H9 (cell line): Measurements from ENCODE around the gene MMEL1. TPM values are rescaled to one million over a fixed set of nuclear protein-coding genes. Genes with fewer than 3 reads are reported as not detected.

ENCODE experiments used
- DNase-seq: peaks from one replicate; pipeline ENCODE4 v3.0.0-alpha.2; 2017
- H2AFZ ChIP-seq: one replicate; pipeline ENCODE4 v1.6.1; 2013; ENCODE audit warnings: mild to moderate bottlenecking, low read length, control low read depth, moderate library complexity
- H2AK5ac ChIP-seq: 2 replicates; pipeline ENCODE4 v1.6.1; 2013; ENCODE audit warnings: low read length, control low read depth, mixed read lengths; ENCODE audit not compliant: insufficient read length
- H2BK120ac ChIP-seq: one replicate; pipeline ENCODE4 v1.6.1; 2013; ENCODE audit warnings: low read depth, mild to moderate bottlenecking, low read length, control low read depth, inconsistent platforms; ENCODE audit not compliant: poor library complexity, severe bottlenecking
- H2BK12ac ChIP-seq: 2 replicates; pipeline ENCODE4 v1.6.1; 2013; ENCODE audit warnings: low read length, control low read depth, mixed read lengths, low read depth; ENCODE audit not compliant: insufficient read length
- H2BK15ac ChIP-seq: 2 replicates; pipeline ENCODE4 v1.6.1; 2013; ENCODE audit warnings: low read depth, low read length, control low read depth
- H2BK20ac ChIP-seq: one replicate; pipeline ENCODE4 v1.6.1; 2013; ENCODE audit warnings: low read depth, mild to moderate bottlenecking, low read length, control low read depth, inconsistent platforms; ENCODE audit not compliant: poor library complexity, severe bottlenecking
- H2BK5ac ChIP-seq: 2 replicates; pipeline ENCODE4 v1.6.1; 2013; ENCODE audit warnings: low read length, control low read depth, mixed read lengths; ENCODE audit not compliant: insufficient read length
- H3K14ac ChIP-seq: 2 replicates; pipeline ENCODE4 v1.6.1; 2013; ENCODE audit warnings: low read length, control low read depth; ENCODE audit not compliant: insufficient read depth
- H3K18ac ChIP-seq: 2 replicates; pipeline ENCODE4 v1.6.1; 2013; ENCODE audit warnings: low read depth, mild to moderate bottlenecking, mixed read lengths, low read length, control low read depth; ENCODE audit not compliant: insufficient read length
- H3K23ac ChIP-seq: 2 replicates; pipeline ENCODE4 v1.6.1; 2013; ENCODE audit warnings: low read length, control low read depth, mixed read lengths, low read depth; ENCODE audit not compliant: insufficient read length
- H3K23me2 ChIP-seq: 2 replicates; pipeline ENCODE4 v1.6.1; 2013; ENCODE audit warnings: low read depth, mild to moderate bottlenecking, mixed read lengths, low read length, control low read depth; ENCODE audit not compliant: insufficient read length, poor library complexity, severe bottlenecking
- H3K27ac ChIP-seq: 2 replicates; pipeline ENCODE4 v1.5.1; 2013; ENCODE audit warnings: low read length, control low read depth, mixed read lengths, low read depth; ENCODE audit not compliant: insufficient read length
- H3K27me3 ChIP-seq: 2 replicates; pipeline ENCODE4 v1.6.1; 2013; ENCODE audit warnings: low read length, control low read depth, inconsistent platforms; ENCODE audit not compliant: insufficient read depth
- H3K4ac ChIP-seq: 2 replicates; pipeline ENCODE4 v1.6.1; 2013; ENCODE audit warnings: low read depth, mild to moderate bottlenecking, control low read depth, inconsistent platforms, low read length, moderate library complexity
- H3K4me1 ChIP-seq: 2 replicates; pipeline ENCODE4 v1.6.1; 2013; ENCODE audit warnings: low read length, control low read depth, inconsistent platforms; ENCODE audit not compliant: insufficient read depth
- H3K4me2 ChIP-seq: 2 replicates; pipeline ENCODE4 v1.6.1; 2013; ENCODE audit warnings: low read length, control low read depth, mixed read lengths; ENCODE audit not compliant: insufficient read length, insufficient read depth
- H3K56ac ChIP-seq: 2 replicates; pipeline ENCODE4 v1.6.1; 2013; ENCODE audit warnings: low read depth, mild to moderate bottlenecking, mixed read lengths, low read length, control low read depth; ENCODE audit not compliant: insufficient read length
- H3K79me1 ChIP-seq: 2 replicates; pipeline ENCODE4 v1.6.1; 2013; ENCODE audit warnings: low read depth, mild to moderate bottlenecking, moderate library complexity, low read length, control low read depth, inconsistent platforms; ENCODE audit not compliant: insufficient read depth, poor library complexity, severe bottlenecking
- H3K79me2 ChIP-seq: 2 replicates; pipeline ENCODE4 v1.6.1; 2013; ENCODE audit warnings: low read length, control low read depth, inconsistent platforms; ENCODE audit not compliant: insufficient read depth
- H3K9ac ChIP-seq: 2 replicates; pipeline ENCODE4 v1.6.1; 2013; ENCODE audit warnings: low read length, control low read depth, mixed read lengths; ENCODE audit not compliant: insufficient read length; ENCODE audit errors: extremely low read depth
- H3K9me3 ChIP-seq: one replicate; pipeline ENCODE4 v1.6.1; 2013; ENCODE audit warnings: low read depth, low read length, inconsistent platforms; ENCODE audit not compliant: control insufficient read depth
- H3T11ph ChIP-seq: one replicate; pipeline ENCODE4 v1.6.1; 2013; ENCODE audit warnings: mild to moderate bottlenecking, low read length, control low read depth, inconsistent platforms
- H4K20me1 ChIP-seq: one replicate; pipeline ENCODE4 v1.6.1; 2013; ENCODE audit not compliant: control insufficient read depth, insufficient read length, insufficient read depth
- H4K5ac ChIP-seq: 2 replicates; pipeline ENCODE4 v1.6.1; 2013; ENCODE audit warnings: low read depth, mild to moderate bottlenecking, mixed read lengths, low read length, control low read depth; ENCODE audit not compliant: insufficient read length
- H4K8ac ChIP-seq: replicated peaks from 2 replicates; pipeline ENCODE4 v1.6.1; 2013; ENCODE audit warnings: low read length, control low read depth, mixed read lengths, low read depth; ENCODE audit not compliant: insufficient read length
- H4K91ac ChIP-seq: 2 replicates; pipeline ENCODE4 v1.6.1; 2013; ENCODE audit warnings: low read depth, mild to moderate bottlenecking, moderate library complexity, mixed read lengths, low read length, control low read depth; ENCODE audit not compliant: insufficient read length
- H3K27ac Mint-ChIP-seq, 3 experiments: 2 replicates in 2 of 3; 3 replicates in 1 of 3; pipeline ENCODE4 v1.8.0; 2020 to 2021; ENCODE audit warnings: mixed read lengths in 3 of 3, mild to moderate bottlenecking in 1 of 3, moderate library complexity in 1 of 3
- H3K27me3 Mint-ChIP-seq: 2 replicates; pipeline ENCODE4 v1.8.0; 2021; ENCODE audit warnings: low read depth, mild to moderate bottlenecking, moderate library complexity, mixed read lengths
- H3K36me3 Mint-ChIP-seq, 3 experiments: 2 replicates in 2 of 3; 3 replicates in 1 of 3; pipeline ENCODE4 v1.8.0; 2020 to 2021; ENCODE audit warnings: low read depth in 3 of 3, mixed read lengths in 3 of 3; ENCODE audit not compliant: insufficient read depth in 1 of 3
- H3K4me1 Mint-ChIP-seq, 2 experiments: 2 replicates each; pipeline ENCODE4 v1.8.0; 2020; ENCODE audit warnings: mixed read lengths in 2 of 2
- H3K4me3 Mint-ChIP-seq, 2 experiments: 2 replicates in 1 of 2; 3 replicates in 1 of 2; pipeline ENCODE4 v1.8.0; 2020 to 2021; ENCODE audit warnings: mild to moderate bottlenecking in 2 of 2, mixed read lengths in 2 of 2, moderate library complexity in 1 of 2
- H3K9me3 Mint-ChIP-seq, 2 experiments: 2 replicates in 1 of 2; 3 replicates in 1 of 2; pipeline ENCODE4 v1.8.0; 2020; ENCODE audit warnings: mild to moderate bottlenecking in 2 of 2, mixed read lengths in 2 of 2, moderate library complexity in 1 of 2
- CTCF ChIP-seq: fragments of 200-600 bp; sonication (generic); conservative IDR thresholded peaks from 3 replicates; pipeline ENCODE4 v1.8.0; 2021; ENCODE audit warnings: antibody characterized with exemption, mild to moderate bottlenecking
- WGBS: extraction: QIAGEN DNeasy Blood & Tissue Kit; methylation state at CpG from one replicate; pipeline ENCODE4 v1.1.7; 2013; ENCODE audit warnings: missing lambda C conversion rate, low lambda C conversion rate, mixed read lengths; ENCODE audit not compliant: insufficient read length; ENCODE audit errors: extremely low coverage; 5-methylcytosine and 5-hydroxymethylcytosine counted together
- total RNA-seq: library from RNA; stranded (reverse); gene quantifications from 2 replicates; pipeline ENCODE4 v1.2.1, GENCODE V29; 2021

Gene MMEL1
- total RNA-seq, 1 experiment from 2014 or later, result 0.42 TPM

GRCh38 chr1:2547210-2548067, 85.4 kb downstream of the MMEL1 start:
- peak overlapping the region in 1 of 3 experiments; percentile 82; a peak in 2 of 7 replicates for H3K27ac Mint-ChIP-seq

More at GRCh38 chr1:2547210-2548067, 85.4 kb downstream of the MMEL1 start:
- Histone ChIP-seq H2BK12ac (no peak overlapping the region), H2BK20ac (no peak overlapping the region), H2BK5ac (no peak overlapping the region), H3K9me3 (no peaks in the 10 kb centered on the region), H3K79me2 (no peaks in the 10 kb centered on the region), H3K23me2 (peaks cover 12% of the 10 kb centered on the region), H3K14ac (no peak overlapping the region), H3K9ac (no peak overlapping the region), H2BK120ac (no peak overlapping the region), H2AFZ (no peak overlapping the region), H3K4me1 (no peaks in the 10 kb centered on the region; the same call in 1 of the 2 replicates), H2AK5ac (no peak overlapping the region), H3K56ac (no peak overlapping the region), H3K23ac (no peak overlapping the region), H3K4ac (no peak overlapping the region), H3K79me1 (no peaks in the 10 kb centered on the region), H3T11ph (no peak overlapping the region), H4K20me1 (no peaks in the 10 kb centered on the region), H2BK15ac (no peak overlapping the region), H4K91ac (no peak overlapping the region), H3K27ac (no peak overlapping the region), H3K18ac (peak overlapping the region; percentile 75), H3K27me3 (no peaks in the 10 kb centered on the region; the same call in 1 of the 2 replicates), H4K5ac (no peak overlapping the region), H4K8ac (no peak overlapping the region), H3K4me2 (peak overlapping the region; percentile 74)
- no peak for DNase-seq
- Mint-ChIP-seq H3K9me3 (no peaks in the 10 kb centered on the region), H3K4me1 (peaks cover 10 to 27% of the 10 kb centered on the region in 2 experiments), H3K4me3 (peak overlapping the region; percentile 61 to 84), H3K36me3 (no peaks in the 10 kb centered on the region), H3K27me3 (peaks cover 2% of the 10 kb centered on the region)
- TF ChIP-seq CTCF, result no peak
- no CpG with 5 or more reads among the region's 27 CpGs for WGBS
